NCI-H82 treated with DMSO at 0.1 percent for 48 hours (cell line): ENCODE results near the gene ZNF445.
A peak's percentile ranks its signal among the peaks of the same experiment; 100 is the strongest.
"Not testable (repeated sequence)": the region's sequence is repeated elsewhere in the genome, so short reads cannot be mapped to it uniquely, and the experiment has no call there.

ENCODE experiments used
- DNase-seq: peaks from one replicate; lab custom pipeline; 2025; ENCODE audit not compliant: unreplicated experiment; lab: John Stamatoyannopoulos, UW

Gene ZNF445

GRCh38 chr3:44436181-44436580 lies 41.3 kb downstream of the ZNF445 start:
- no peak for DNase-seq

- DNase-seq: peak; percentile 60
Measured at GRCh38 chr3:44434834-44435510, 42.5 kb downstream of the ZNF445 start.

- no peak for DNase-seq
Measured at GRCh38 chr3:44430466-44430865, 47.0 kb downstream of the ZNF445 start.

- no peak for DNase-seq
Measured at GRCh38 chr3:44429459-44429858, 48.0 kb downstream of the ZNF445 start.

GRCh38 chr3:44428910-44429309 lies 48.6 kb downstream of the ZNF445 start:
- no peak for DNase-seq

GRCh38 chr3:44427683-44428082 lies 49.8 kb downstream of the ZNF445 start:
- DNase-seq: no peak

GRCh38 chr3:44424758-44425157 lies 52.7 kb downstream of the ZNF445 start:
- no peak for DNase-seq

GRCh38 chr3:44421280-44421679 lies 56.2 kb downstream of the ZNF445 start:
- no peak for DNase-seq

- no peak for DNase-seq
Measured at GRCh38 chr3:44420676-44421075, 56.8 kb downstream of the ZNF445 start.

- no peak for DNase-seq
Measured at GRCh38 chr3:44419923-44420650, 57.4 kb downstream of the ZNF445 start.

- DNase-seq: no peak
Measured at GRCh38 chr3:44419116-44419922, 58.2 kb downstream of the ZNF445 start.

- no peak for DNase-seq
Measured at GRCh38 chr3:44418549-44418948, 58.9 kb downstream of the ZNF445 start.

GRCh38 chr3:44418118-44418517 lies 59.4 kb downstream of the ZNF445 start:
- DNase-seq: not testable (repeated sequence)

- DNase-seq: no peak
Measured at GRCh38 chr3:44416031-44417030, 61.1 kb downstream of the ZNF445 start.

GRCh38 chr3:44415421-44415820 lies 62.0 kb downstream of the ZNF445 start:
- DNase-seq: no peak

- DNase-seq: no peak
Measured at GRCh38 chr3:44414517-44415090, 62.9 kb downstream of the ZNF445 start.

GRCh38 chr3:44412365-44412764 lies 65.1 kb downstream of the ZNF445 start:
- DNase-seq: no peak

GRCh38 chr3:44411031-44411645 lies 66.3 kb downstream of the ZNF445 start:
- DNase-seq: no peak

- no peak for DNase-seq
Measured at GRCh38 chr3:44409640-44410410, 67.6 kb downstream of the ZNF445 start.
